ENCODE results near the gene TRPM3. TPM values are rescaled to one million over a fixed set of nuclear protein-coding genes. Genes with fewer than 3 reads are reported as not detected.

TRPM3 gene
- total RNA-seq, 1 experiment from 2014 or later: not detected

DNA sequence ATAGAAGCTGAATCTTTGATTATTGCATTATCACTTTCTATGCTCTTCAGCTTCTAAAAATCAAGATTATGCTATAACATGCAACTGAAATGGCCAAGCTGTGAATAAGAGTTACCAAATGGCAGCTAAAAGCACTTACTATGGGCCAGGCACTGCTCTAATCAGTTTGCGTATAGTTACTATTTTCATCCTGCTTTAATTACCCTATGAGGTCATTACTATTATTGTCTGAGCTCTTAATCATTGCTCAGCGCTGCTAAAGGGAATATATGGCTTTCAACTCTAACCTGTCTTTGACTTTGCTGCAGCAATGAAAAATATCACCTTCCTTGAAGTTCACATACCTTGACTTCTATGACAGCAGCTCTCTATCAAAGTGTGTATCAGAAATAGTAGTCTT, 210.8 kb downstream of the TRPM3 start:
- in situ Hi-C loops (cut with HindIII; ENCODE audit: low pct_unique_long_range_greater_than_20kb, low sequenced_read_pairs): no loop called here
- Histone ChIP-seq H3K27me3 (ENCODE audit: control insufficient read depth, insufficient read depth, low read length) (no peaks in the 10 kb centered on the region), H3K9me3 (ENCODE audit: control insufficient read depth, insufficient read depth, low read depth, low read length) (no peaks in the 10 kb centered on the region), H3K36me3 (ENCODE audit: control insufficient read depth, insufficient read depth, low read length) (no peaks in the 10 kb centered on the region), H3K4me3 (ENCODE audit: low read depth in 2 of 2, low read length in 2 of 2) (no peak overlapping the region), H3K4me1 (ENCODE audit: control insufficient read depth, insufficient read depth, low read length) (no peaks in the 10 kb centered on the region), H3K27ac (ENCODE audit: low read length) (no peak overlapping the region)
- POLR2A ChIA-PET: no interaction called here
- TF ChIP-seq, protein P1, sequence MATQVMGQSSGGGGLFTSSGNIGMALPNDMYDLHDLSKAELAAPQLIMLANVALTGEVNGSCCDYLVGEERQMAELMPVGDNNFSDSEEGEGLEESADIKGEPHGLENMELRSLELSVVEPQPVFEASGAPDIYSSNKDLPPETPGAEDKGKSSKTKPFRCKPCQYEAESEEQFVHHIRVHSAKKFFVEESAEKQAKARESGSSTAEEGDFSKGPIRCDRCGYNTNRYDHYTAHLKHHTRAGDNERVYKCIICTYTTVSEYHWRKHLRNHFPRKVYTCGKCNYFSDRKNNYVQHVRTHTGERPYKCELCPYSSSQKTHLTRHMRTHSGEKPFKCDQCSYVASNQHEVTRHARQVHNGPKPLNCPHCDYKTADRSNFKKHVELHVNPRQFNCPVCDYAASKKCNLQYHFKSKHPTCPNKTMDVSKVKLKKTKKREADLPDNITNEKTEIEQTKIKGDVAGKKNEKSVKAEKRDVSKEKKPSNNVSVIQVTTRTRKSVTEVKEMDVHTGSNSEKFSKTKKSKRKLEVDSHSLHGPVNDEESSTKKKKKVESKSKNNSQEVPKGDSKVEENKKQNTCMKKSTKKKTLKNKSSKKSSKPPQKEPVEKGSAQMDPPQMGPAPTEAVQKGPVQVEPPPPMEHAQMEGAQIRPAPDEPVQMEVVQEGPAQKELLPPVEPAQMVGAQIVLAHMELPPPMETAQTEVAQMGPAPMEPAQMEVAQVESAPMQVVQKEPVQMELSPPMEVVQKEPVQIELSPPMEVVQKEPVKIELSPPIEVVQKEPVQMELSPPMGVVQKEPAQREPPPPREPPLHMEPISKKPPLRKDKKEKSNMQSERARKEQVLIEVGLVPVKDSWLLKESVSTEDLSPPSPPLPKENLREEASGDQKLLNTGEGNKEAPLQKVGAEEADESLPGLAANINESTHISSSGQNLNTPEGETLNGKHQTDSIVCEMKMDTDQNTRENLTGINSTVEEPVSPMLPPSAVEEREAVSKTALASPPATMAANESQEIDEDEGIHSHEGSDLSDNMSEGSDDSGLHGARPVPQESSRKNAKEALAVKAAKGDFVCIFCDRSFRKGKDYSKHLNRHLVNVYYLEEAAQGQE (IDR thresholded peaks at IDR 0.05; ENCODE audit: insufficient read depth in 1 of 2, low read depth in 2 of 2, low read length in 1 of 2): no peak
- TF ChIP-seq, protein P2, sequence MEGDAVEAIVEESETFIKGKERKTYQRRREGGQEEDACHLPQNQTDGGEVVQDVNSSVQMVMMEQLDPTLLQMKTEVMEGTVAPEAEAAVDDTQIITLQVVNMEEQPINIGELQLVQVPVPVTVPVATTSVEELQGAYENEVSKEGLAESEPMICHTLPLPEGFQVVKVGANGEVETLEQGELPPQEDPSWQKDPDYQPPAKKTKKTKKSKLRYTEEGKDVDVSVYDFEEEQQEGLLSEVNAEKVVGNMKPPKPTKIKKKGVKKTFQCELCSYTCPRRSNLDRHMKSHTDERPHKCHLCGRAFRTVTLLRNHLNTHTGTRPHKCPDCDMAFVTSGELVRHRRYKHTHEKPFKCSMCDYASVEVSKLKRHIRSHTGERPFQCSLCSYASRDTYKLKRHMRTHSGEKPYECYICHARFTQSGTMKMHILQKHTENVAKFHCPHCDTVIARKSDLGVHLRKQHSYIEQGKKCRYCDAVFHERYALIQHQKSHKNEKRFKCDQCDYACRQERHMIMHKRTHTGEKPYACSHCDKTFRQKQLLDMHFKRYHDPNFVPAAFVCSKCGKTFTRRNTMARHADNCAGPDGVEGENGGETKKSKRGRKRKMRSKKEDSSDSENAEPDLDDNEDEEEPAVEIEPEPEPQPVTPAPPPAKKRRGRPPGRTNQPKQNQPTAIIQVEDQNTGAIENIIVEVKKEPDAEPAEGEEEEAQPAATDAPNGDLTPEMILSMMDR (IDR thresholded peaks at IDR 0.05): no peak
- TF ChIP-seq POLR2AphosphoS5 (IDR thresholded peaks at IDR 0.05; ENCODE audit: low read depth, low read length) (no peak), TCF7L2 (IDR thresholded peaks at IDR 0.05; ENCODE audit: low read depth, low read length) (no peak), SIN3A (IDR thresholded peaks at IDR 0.05; ENCODE audit: borderline replicate concordance, insufficient read depth, low read depth, low read length) (no peak)
- CTCF ChIA-PET: no interaction called here
- ATAC-seq (no peak), DNase-seq (ENCODE audit: low read depth, low spot score) (no peak)
- BruUV-seq (replicated peaks): no TSS peak
- intact Hi-C loops (cut with micrococcal nuclease; ENCODE audit: unreplicated experiment): no loop called here

DNA sequence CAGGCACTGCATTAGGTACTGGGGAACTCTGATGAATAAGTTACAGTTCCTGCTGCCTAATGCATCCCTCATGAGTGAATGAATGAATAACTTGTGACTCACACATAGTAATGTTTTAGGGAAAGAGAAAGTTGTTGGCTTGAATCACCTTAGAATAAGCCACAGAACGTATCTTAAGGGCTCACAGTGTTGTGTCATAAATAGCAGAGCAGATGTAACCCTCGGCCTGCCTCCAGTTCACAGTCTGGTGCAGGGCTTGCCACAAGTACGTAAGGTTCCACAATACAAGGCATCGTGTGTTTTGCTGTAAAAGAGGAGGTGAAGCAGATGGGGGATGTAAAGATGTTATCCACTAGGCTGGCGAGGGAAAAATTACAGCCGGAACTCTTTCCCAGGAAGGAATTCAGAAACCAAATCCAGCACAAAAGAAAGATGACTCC, 218.7 kb downstream of the TRPM3 start:
- BruUV-seq (replicated peaks): no TSS peak
- ATAC-seq (peak; percentile 68; the same call in 1 of the 2 replicates), DNase-seq (ENCODE audit: low read depth, low spot score) (peak; percentile 33)
- H3K27me3 ChIP-seq (ENCODE audit: control insufficient read depth, insufficient read depth, low read length): no peaks in the 10 kb centered on the region
- no peak overlapping the region for H3K4me3 ChIP-seq (ENCODE audit: low read depth in 2 of 2, low read length in 2 of 2)
- in situ Hi-C loops (cut with HindIII; ENCODE audit: low pct_unique_long_range_greater_than_20kb, low sequenced_read_pairs): no loop called here
- intact Hi-C loops (cut with micrococcal nuclease; ENCODE audit: unreplicated experiment): no loop called here
- ChIA-PET CTCF (no interaction called here), POLR2A (no interaction called here)
- H3K4me1 ChIP-seq (ENCODE audit: control insufficient read depth, insufficient read depth, low read length): no peaks in the 10 kb centered on the region
- TF ChIP-seq POLR2AphosphoS5 (IDR thresholded peaks at IDR 0.05; ENCODE audit: low read depth, low read length): no peak
- H3K27ac ChIP-seq (ENCODE audit: low read length): no peak overlapping the region
- no peaks in the 10 kb centered on the region for H3K36me3 ChIP-seq (ENCODE audit: control insufficient read depth, insufficient read depth, low read length)
- H3K9me3 ChIP-seq (ENCODE audit: control insufficient read depth, insufficient read depth, low read depth, low read length): no peaks in the 10 kb centered on the region

DNA sequence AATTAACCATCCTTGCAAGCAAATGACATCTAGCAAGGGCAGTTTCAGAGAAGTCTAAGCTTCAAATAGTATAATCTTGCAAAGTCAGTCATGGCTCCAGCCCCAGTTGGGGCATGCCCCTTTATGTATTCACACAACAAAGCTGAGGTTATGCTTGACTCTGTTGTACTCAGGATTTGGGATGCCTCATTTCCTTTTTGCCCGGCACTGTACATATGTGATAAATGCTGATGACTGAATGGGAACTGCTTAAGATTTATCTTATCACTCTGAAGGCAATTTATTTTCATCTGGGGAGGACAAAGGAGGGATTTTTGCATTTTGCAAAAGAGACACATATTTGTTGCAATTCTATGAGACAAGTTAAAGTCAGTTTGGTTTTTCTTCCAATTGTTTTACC, 219.2 kb downstream of the TRPM3 start:
- Histone ChIP-seq H3K4me3 (ENCODE audit: low read depth in 2 of 2, low read length in 2 of 2) (no peak overlapping the region), H3K27ac (ENCODE audit: low read length) (no peak overlapping the region), H3K9me3 (ENCODE audit: control insufficient read depth, insufficient read depth, low read depth, low read length) (no peaks in the 10 kb centered on the region), H3K27me3 (ENCODE audit: control insufficient read depth, insufficient read depth, low read length) (no peaks in the 10 kb centered on the region), H3K36me3 (ENCODE audit: control insufficient read depth, insufficient read depth, low read length) (no peaks in the 10 kb centered on the region), H3K4me1 (ENCODE audit: control insufficient read depth, insufficient read depth, low read length) (no peaks in the 10 kb centered on the region)
- BruUV-seq (replicated peaks): no TSS peak
- in situ Hi-C loops (cut with HindIII; ENCODE audit: low pct_unique_long_range_greater_than_20kb, low sequenced_read_pairs) (no loop called here), intact Hi-C loops (cut with micrococcal nuclease; ENCODE audit: unreplicated experiment) (no loop called here)
- DNase-seq (ENCODE audit: low read depth, low spot score): no peak
- TF ChIP-seq SIN3A (IDR thresholded peaks at IDR 0.05; ENCODE audit: borderline replicate concordance, insufficient read depth, low read depth, low read length) (no peak), TCF7L2 (IDR thresholded peaks at IDR 0.05; ENCODE audit: low read depth, low read length) (no peak), POLR2AphosphoS5 (IDR thresholded peaks at IDR 0.05; ENCODE audit: low read depth, low read length) (no peak)
- TF ChIP-seq, protein P1 (IDR thresholded peaks at IDR 0.05; ENCODE audit: insufficient read depth in 1 of 2, low read depth in 2 of 2, low read length in 1 of 2): no peak
- TF ChIP-seq, protein P2 (IDR thresholded peaks at IDR 0.05): no peak
- ChIA-PET CTCF (no interaction called here), POLR2A (no interaction called here)
- ATAC-seq: no peak

All from Panc1 (cell line).